Trophoblast cell (in vitro differentiated cells and primary cell): ENCODE data around the gene HIGD2A.

Experiments used
- DNase-seq, 2 donors: peaks; one replicate each; pipeline ENCODE4 v3.0.0-alpha.2; 2016
- H2AFZ ChIP-seq: 2 replicates; pipeline ENCODE4 v1.6.1; 2013; ENCODE audit warnings: low read length, moderate library complexity, mild to moderate bottlenecking; ENCODE audit not compliant: insufficient read depth, poor library complexity
- H2AK5ac ChIP-seq: 2 replicates; pipeline ENCODE4 v1.6.1; 2013; ENCODE audit warnings: mild to moderate bottlenecking, low read length
- H2BK120ac ChIP-seq: 2 replicates; pipeline ENCODE4 v1.6.1; 2013; ENCODE audit warnings: low read length, mild to moderate bottlenecking, moderate library complexity; ENCODE audit not compliant: insufficient read depth, poor library complexity
- H2BK12ac ChIP-seq: 2 replicates; pipeline ENCODE4 v1.6.1; 2013; ENCODE audit warnings: mild to moderate bottlenecking, low read length, moderate library complexity
- H2BK5ac ChIP-seq: 2 replicates; pipeline ENCODE4 v1.6.1; 2013; ENCODE audit warnings: low read length, low read depth, moderate library complexity, mild to moderate bottlenecking; ENCODE audit not compliant: poor library complexity
- H3K14ac ChIP-seq: 2 replicates; pipeline ENCODE4 v1.6.1; 2013; ENCODE audit warnings: mild to moderate bottlenecking, low read length
- H3K18ac ChIP-seq: 2 replicates; pipeline ENCODE4 v1.6.1; 2013; ENCODE audit warnings: mild to moderate bottlenecking, low read length
- H3K23ac ChIP-seq: 2 replicates; pipeline ENCODE4 v1.6.1; 2013; ENCODE audit warnings: low read length
- H3K27ac ChIP-seq: 2 replicates; pipeline ENCODE4 v1.5.1; 2013; ENCODE audit warnings: low read depth, mild to moderate bottlenecking, inconsistent platforms, low read length, moderate library complexity
- H3K27me3 ChIP-seq: 2 replicates; pipeline ENCODE4 v1.6.1; 2013; ENCODE audit warnings: inconsistent platforms, mild to moderate bottlenecking, low read length, moderate library complexity; ENCODE audit not compliant: insufficient read depth
- H3K36me3 ChIP-seq, 2 experiments: 1 replicate in 1 of 2; 2 replicates in 1 of 2; pipeline ENCODE4 v1.6.1; 2013; ENCODE audit warnings: low read length in 2 of 2, mild to moderate bottlenecking in 2 of 2, moderate library complexity in 1 of 2; ENCODE audit not compliant: insufficient read depth in 2 of 2, control insufficient read depth in 1 of 2
- H3K4ac ChIP-seq: 2 replicates; pipeline ENCODE4 v1.6.1; 2013; ENCODE audit warnings: low read depth, mild to moderate bottlenecking, low read length, moderate library complexity
- H3K4me1 ChIP-seq, 2 experiments: 1 replicate in 1 of 2; 2 replicates in 1 of 2; pipeline ENCODE4 v1.6.1; 2013; ENCODE audit warnings: low read length in 2 of 2, mild to moderate bottlenecking in 2 of 2, moderate library complexity in 1 of 2; ENCODE audit not compliant: insufficient read depth in 2 of 2, control insufficient read depth in 1 of 2
- H3K4me2 ChIP-seq: 2 replicates; pipeline ENCODE4 v1.6.1; 2013; ENCODE audit warnings: inconsistent platforms, mild to moderate bottlenecking, low read length, moderate library complexity
- H3K4me3 ChIP-seq: 2 replicates; pipeline ENCODE4 v1.5.1; 2013; ENCODE audit warnings: mild to moderate bottlenecking, low read depth, low read length, inconsistent platforms
- H3K79me1 ChIP-seq: one replicate; pipeline ENCODE4 v1.6.1; 2013; ENCODE audit warnings: low read length
- H3K79me2 ChIP-seq: 2 replicates; pipeline ENCODE4 v1.6.1; 2013; ENCODE audit warnings: low read length, mild to moderate bottlenecking; ENCODE audit not compliant: control insufficient read depth, insufficient read depth, poor library complexity
- H3K9ac ChIP-seq: 2 replicates; pipeline ENCODE4 v1.6.1; 2013; ENCODE audit warnings: mild to moderate bottlenecking, low read length
- H3K9me3 ChIP-seq: 2 replicates; pipeline ENCODE4 v1.6.1; 2013; ENCODE audit warnings: low read depth, mild to moderate bottlenecking, control low read depth, inconsistent platforms, low read length; ENCODE audit not compliant: insufficient read depth
- H4K12ac ChIP-seq: 2 replicates; pipeline ENCODE4 v1.6.1; 2013; ENCODE audit warnings: low read depth, mild to moderate bottlenecking, low read length, moderate library complexity
- H4K8ac ChIP-seq: 2 replicates; pipeline ENCODE4 v1.6.1; 2013; ENCODE audit warnings: low read depth, mild to moderate bottlenecking, low read length, moderate library complexity
- H4K91ac ChIP-seq: one replicate; pipeline ENCODE4 v1.6.1; 2013; ENCODE audit warnings: low read depth, mild to moderate bottlenecking, low read length, moderate library complexity
- WGBS: extraction: QIAGEN DNeasy Blood & Tissue Kit; methylation state at CpG from one replicate; pipeline ENCODE4 v1.1.7; 2013; ENCODE audit warnings: missing lambda C conversion rate; ENCODE audit not compliant: insufficient read length, insufficient coverage; ENCODE audit errors: extremely low coverage; 5-methylcytosine and 5-hydroxymethylcytosine counted together

The HIGD2A gene

GRCh38 chr5:176429972-176430371 lies 41.4 kb downstream of the HIGD2A start:
- no peak overlapping the region for H2BK12ac ChIP-seq
- WGBS = no CpG with 5 or more reads among the region's 4 CpGs
- no peak overlapping the region for H3K9ac ChIP-seq
- H3K23ac ChIP-seq = no peak overlapping the region
- no peaks in the 10 kb centered on the region for H3K36me3 ChIP-seq
- H3K27me3 ChIP-seq = no peaks in the 10 kb centered on the region
- H3K79me1 ChIP-seq = no peaks in the 10 kb centered on the region
- H2AFZ ChIP-seq = no peak overlapping the region
- no peak overlapping the region for H2BK120ac ChIP-seq
- H4K8ac ChIP-seq = no peak overlapping the region
- H2BK5ac ChIP-seq = no peak overlapping the region
- H3K18ac ChIP-seq = no peak overlapping the region
- no peak overlapping the region for H3K4me3 ChIP-seq
- H3K14ac ChIP-seq = no peak overlapping the region
- no peak overlapping the region for H4K12ac ChIP-seq
- no peak overlapping the region for H2AK5ac ChIP-seq
- no peak overlapping the region for H3K4me2 ChIP-seq
- H3K4me1 ChIP-seq = no peaks in the 10 kb centered on the region
- H4K91ac ChIP-seq = no peak overlapping the region
- DNase-seq = no peak
- H3K4ac ChIP-seq = no peak overlapping the region
- no peak overlapping the region for H3K27ac ChIP-seq
- no peaks in the 10 kb centered on the region for H3K79me2 ChIP-seq
- H3K9me3 ChIP-seq = peaks cover 2% of the 10 kb centered on the region

GRCh38 chr5:176432707-176433106 lies 44.2 kb downstream of the HIGD2A start:
- no peak for DNase-seq
- Histone ChIP-seq H4K91ac (no peak overlapping the region), H3K14ac (no peak overlapping the region), H3K4ac (no peak overlapping the region), H3K4me2 (no peak overlapping the region), H3K4me1 (no peaks in the 10 kb centered on the region), H4K12ac (no peak overlapping the region), H3K27ac (no peak overlapping the region), H4K8ac (no peak overlapping the region), H3K9me3 (peaks cover 2% of the 10 kb centered on the region), H2BK12ac (no peak overlapping the region), H3K23ac (no peak overlapping the region), H3K27me3 (no peaks in the 10 kb centered on the region), H3K79me2 (no peaks in the 10 kb centered on the region), H3K36me3 (no peaks in the 10 kb centered on the region), H2BK120ac (no peak overlapping the region), H3K18ac (no peak overlapping the region), H2AK5ac (no peak overlapping the region), H3K79me1 (no peaks in the 10 kb centered on the region), H3K4me3 (no peak overlapping the region), H2AFZ (no peak overlapping the region), H2BK5ac (no peak overlapping the region), H3K9ac (no peak overlapping the region)
- WGBS = no CpG with 5 or more reads among the region's 5 CpGs

DNA sequence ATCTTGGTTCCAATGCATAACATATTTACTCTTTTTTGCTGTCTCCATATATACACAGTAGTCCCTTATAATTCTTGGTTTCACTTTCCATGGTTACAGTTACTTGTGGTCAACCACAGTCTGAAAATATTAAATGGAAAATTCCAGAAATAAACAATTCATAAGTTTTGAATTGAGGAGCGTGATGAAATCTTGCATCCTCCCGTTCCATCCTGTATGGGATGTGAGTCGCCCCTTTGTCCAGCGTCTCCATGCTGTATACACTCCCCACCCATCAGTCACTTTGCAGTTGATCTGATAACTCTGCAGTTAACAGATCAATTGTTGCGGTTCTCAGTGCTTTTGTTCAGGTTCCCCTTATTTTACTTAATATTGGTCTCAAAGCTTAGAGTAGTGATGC lies 48.1 kb downstream of the HIGD2A start:
- Histone ChIP-seq H3K4ac (no peak overlapping the region), H3K9me3 (peaks cover 2% of the 10 kb centered on the region), H4K8ac (no peak overlapping the region), H3K4me3 (no peak overlapping the region), H4K12ac (no peak overlapping the region), H3K4me2 (no peak overlapping the region), H3K4me1 (no peaks in the 10 kb centered on the region), H3K18ac (no peak overlapping the region), H2BK5ac (no peak overlapping the region), H2BK12ac (no peak overlapping the region), H3K14ac (no peak overlapping the region), H3K79me2 (no peaks in the 10 kb centered on the region), H2AFZ (no peak overlapping the region), H3K9ac (no peak overlapping the region), H3K79me1 (no peaks in the 10 kb centered on the region), H3K27me3 (no peaks in the 10 kb centered on the region), H3K27ac (no peak overlapping the region), H2BK120ac (no peak overlapping the region), H3K23ac (no peak overlapping the region), H2AK5ac (no peak overlapping the region), H3K36me3 (no peaks in the 10 kb centered on the region), H4K91ac (no peak overlapping the region)
- WGBS = no CpG with 5 or more reads among the region's 5 CpGs
- no peak for DNase-seq

DNA sequence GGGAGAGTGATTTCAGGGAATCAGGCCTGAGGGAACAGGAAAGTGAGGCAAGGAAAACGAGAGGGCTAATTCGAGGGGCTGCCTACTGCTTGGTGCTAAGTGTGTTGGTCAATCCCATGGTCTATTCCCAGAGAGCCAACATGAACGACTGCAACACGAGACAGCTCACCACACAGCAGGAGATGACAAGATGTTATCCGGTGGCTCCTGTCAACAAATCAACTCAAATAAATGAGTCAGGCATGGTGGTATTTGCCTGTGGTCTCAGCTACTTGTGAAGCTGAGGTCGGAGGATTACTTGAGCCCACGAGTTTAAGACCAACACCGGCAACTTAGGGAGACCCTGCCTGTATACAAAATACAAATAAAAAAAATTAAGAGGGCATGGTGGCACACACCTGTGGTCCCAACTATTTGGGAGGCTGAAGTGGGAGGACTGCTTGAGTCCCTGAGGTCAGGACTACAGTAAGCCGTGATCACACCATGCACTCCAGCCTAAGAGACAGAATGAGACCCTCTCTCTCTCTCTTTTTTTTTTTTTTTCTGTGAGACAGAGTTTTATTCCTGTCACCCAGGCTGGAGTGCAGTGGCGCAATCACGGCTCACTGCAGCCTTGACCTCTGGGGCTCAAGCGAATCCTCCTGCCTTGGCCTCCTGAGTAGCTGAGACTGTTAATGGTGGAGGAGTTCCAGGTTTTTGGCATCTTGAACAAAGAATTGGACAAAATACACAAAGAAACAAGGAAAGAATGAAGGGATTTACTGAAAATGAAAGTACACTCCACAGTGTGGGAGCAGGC lies 50.6 kb downstream of the HIGD2A start:
- DNase-seq = no peak
- Histone ChIP-seq H2AK5ac (no peak overlapping the region), H3K79me2 (no peaks in the 10 kb centered on the region), H3K4ac (no peak overlapping the region), H3K23ac (no peak overlapping the region), H3K9me3 (no peaks in the 10 kb centered on the region), H3K18ac (no peak overlapping the region), H2BK120ac (no peak overlapping the region), H3K36me3 (no peaks in the 10 kb centered on the region), H3K9ac (no peak overlapping the region), H2BK5ac (no peak overlapping the region), H3K14ac (no peak overlapping the region), H4K8ac (no peak overlapping the region), H3K4me2 (no peak overlapping the region), H4K12ac (no peak overlapping the region), H3K4me1 (no peaks in the 10 kb centered on the region), H2AFZ (no peak overlapping the region), H4K91ac (no peak overlapping the region), H3K79me1 (no peaks in the 10 kb centered on the region), H3K27ac (no peak overlapping the region), H3K4me3 (no peak overlapping the region), H3K27me3 (no peaks in the 10 kb centered on the region), H2BK12ac (no peak overlapping the region)
- WGBS = no CpG with 5 or more reads among the region's 12 CpGs
